ENCODE data around the gene RBBP9.
"Not testable (repeated sequence)": the region's sequence is repeated elsewhere in the genome, so short reads cannot be mapped to it uniquely, and the experiment has no call there.

Gene RBBP9

GRCh38 chr20:18496740-18497592, at the start of gene RBBP9:
TSS of gene RBBP9 (minus strand) at chr20:18497225. CDS start at chr20:18497167, 58 bp downstream.
- DNase-seq: peak; percentile 19 to 78

- DNase-seq: no peak
Measured at GRCh38 chr20:18545566-18545965, 48.5 kb upstream of the RBBP9 start.

- no peak for DNase-seq
Measured at GRCh38 chr20:18543932-18544331, 46.9 kb upstream of the RBBP9 start.

GRCh38 chr20:18543216-18543615, 46.2 kb upstream of the RBBP9 start:
- DNase-seq: no peak

GRCh38 chr20:18541741-18542140, 44.7 kb upstream of the RBBP9 start:
- no peak for DNase-seq

GRCh38 chr20:18537651-18538050, 40.6 kb upstream of the RBBP9 start:
- DNase-seq: no peak

- no peak for DNase-seq
Measured at GRCh38 chr20:18533978-18534644, 37.1 kb upstream of the RBBP9 start.

- no peak for DNase-seq
Measured at GRCh38 chr20:18533491-18533890, 36.5 kb upstream of the RBBP9 start.

GRCh38 chr20:18532626-18533025, 35.6 kb upstream of the RBBP9 start:
- DNase-seq: no peak

- no peak for DNase-seq
Measured at GRCh38 chr20:18529041-18529440, 32.0 kb upstream of the RBBP9 start.

GRCh38 chr20:18527836-18528235, 30.8 kb upstream of the RBBP9 start:
- no peak for DNase-seq

- no peak for DNase-seq
Measured at GRCh38 chr20:18527339-18527738, 30.3 kb upstream of the RBBP9 start.

GRCh38 chr20:18526761-18527160, 29.7 kb upstream of the RBBP9 start:
- not testable (repeated sequence) for DNase-seq

- no peak for DNase-seq
Measured at GRCh38 chr20:18524646-18525045, 27.6 kb upstream of the RBBP9 start.

- DNase-seq: no peak
Measured at GRCh38 chr20:18523066-18523465, 26.0 kb upstream of the RBBP9 start.

GRCh38 chr20:18522066-18522465, 25.0 kb upstream of the RBBP9 start:
- not testable (repeated sequence) for DNase-seq

- no peak for DNase-seq
Measured at GRCh38 chr20:18515973-18516372, 18.9 kb upstream of the RBBP9 start.

- DNase-seq: no peak
Measured at GRCh38 chr20:18514127-18514526, 17.1 kb upstream of the RBBP9 start.

GRCh38 chr20:18513208-18513607, 16.2 kb upstream of the RBBP9 start:
- no peak for DNase-seq

- DNase-seq: no peak
Measured at GRCh38 chr20:18511571-18511970, 14.5 kb upstream of the RBBP9 start.

GRCh38 chr20:18507218-18508191, 10.5 kb upstream of the RBBP9 start, which contains the start of gene SEC23B:
TSS of gene SEC23B (plus strand) at chr20:18507940. CDS start at chr20:18510836, 2,896 bp downstream.
- DNase-seq: peak; percentile 94 to 95

- DNase-seq: no peak
Measured at GRCh38 chr20:18506744-18507143, 9.7 kb upstream of the RBBP9 start.

Measured in cerebellar nuclear complex (tissue), 1 donor.